Measurements from ENCODE around the gene MCM3.

DNA sequence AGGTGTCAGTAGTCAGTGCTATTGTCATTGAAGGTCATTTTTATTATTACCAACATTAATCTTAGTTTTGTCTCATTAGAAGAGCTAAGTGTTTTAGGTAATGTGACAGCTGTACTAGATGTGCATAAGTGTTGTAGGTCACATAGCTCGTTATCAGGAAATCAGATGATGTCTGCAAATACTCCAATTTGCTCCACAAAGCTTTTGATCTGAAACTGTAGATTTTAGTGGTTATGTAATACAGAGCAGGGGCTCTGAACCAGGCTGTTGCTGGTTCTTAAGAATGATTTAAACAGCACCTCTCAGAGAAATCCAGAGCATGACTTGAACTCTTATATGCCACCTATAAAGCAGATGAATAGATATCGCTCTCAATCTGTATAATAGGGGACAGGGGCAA, 42.7 kb downstream of the MCM3 start:
- no peak for TF ChIP-seq POLR2A (IDR thresholded peaks at IDR 0.05)
- TF ChIP-seq, protein P1, sequence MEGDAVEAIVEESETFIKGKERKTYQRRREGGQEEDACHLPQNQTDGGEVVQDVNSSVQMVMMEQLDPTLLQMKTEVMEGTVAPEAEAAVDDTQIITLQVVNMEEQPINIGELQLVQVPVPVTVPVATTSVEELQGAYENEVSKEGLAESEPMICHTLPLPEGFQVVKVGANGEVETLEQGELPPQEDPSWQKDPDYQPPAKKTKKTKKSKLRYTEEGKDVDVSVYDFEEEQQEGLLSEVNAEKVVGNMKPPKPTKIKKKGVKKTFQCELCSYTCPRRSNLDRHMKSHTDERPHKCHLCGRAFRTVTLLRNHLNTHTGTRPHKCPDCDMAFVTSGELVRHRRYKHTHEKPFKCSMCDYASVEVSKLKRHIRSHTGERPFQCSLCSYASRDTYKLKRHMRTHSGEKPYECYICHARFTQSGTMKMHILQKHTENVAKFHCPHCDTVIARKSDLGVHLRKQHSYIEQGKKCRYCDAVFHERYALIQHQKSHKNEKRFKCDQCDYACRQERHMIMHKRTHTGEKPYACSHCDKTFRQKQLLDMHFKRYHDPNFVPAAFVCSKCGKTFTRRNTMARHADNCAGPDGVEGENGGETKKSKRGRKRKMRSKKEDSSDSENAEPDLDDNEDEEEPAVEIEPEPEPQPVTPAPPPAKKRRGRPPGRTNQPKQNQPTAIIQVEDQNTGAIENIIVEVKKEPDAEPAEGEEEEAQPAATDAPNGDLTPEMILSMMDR (IDR thresholded peaks at IDR 0.05) = no peak

Measured in uterus (tissue), 2 donors.